Tibial nerve (tissue), 4 donors: ENCODE results near the gene SLIT3. TPM values are rescaled to one million over a fixed set of nuclear protein-coding genes. Genes with fewer than 3 reads are reported as not detected.

Experiments
- DNase-seq, 2 donors: peaks; one replicate each; pipeline ENCODE4 v3.0.0-alpha.2; 2019; ENCODE audit warnings: low spot score in 2 of 2
- H3K27ac ChIP-seq, 4 donors: fragments of 200-600 bp; sonication (generic) in 3 of 4; one replicate each; pipeline ENCODE4 v1.5.1; 2017 to 2019; ENCODE audit warnings: mild to moderate bottlenecking in 1 of 4
- H3K27me3 ChIP-seq, 2 donors: fragments of 200-600 bp; sonication (generic) in 1 of 2; one replicate each; pipeline versions ENCODE4 v1.5.1 to v1.6.0; 2017 to 2019
- H3K36me3 ChIP-seq, 3 donors: fragments of 200-600 bp; sonication (generic); one replicate each; pipeline ENCODE4 v1.5.1; 2018 to 2019
- H3K4me1 ChIP-seq, 4 donors: fragments of 200-600 bp; sonication (generic) in 3 of 4; one replicate each; pipeline ENCODE4 v1.5.1; 2017 to 2019
- H3K4me3 ChIP-seq, 4 donors: fragments of 200-600 bp; sonication (generic) in 3 of 4; one replicate each; pipeline ENCODE4 v1.5.1; 2017 to 2019; ENCODE audit warnings: mild to moderate bottlenecking in 1 of 4, moderate library complexity in 1 of 4
- H3K9me3 ChIP-seq, 4 donors: fragments of 200-600 bp; sonication (generic) in 3 of 4; one replicate each; pipeline ENCODE4 v1.5.1; 2017 to 2019
- EP300 ChIP-seq, 2 donors: sonication (generic); formaldehyde crosslinking; IDR thresholded peaks; one replicate each; pipeline ENCODE4 v1.6.1; 2017; ENCODE audit warnings: antibody characterized with exemption in 2 of 2, mild to moderate bottlenecking in 1 of 2
- POLR2A ChIP-seq, 2 donors: fragments of 450-650 bp; IDR thresholded peaks; one replicate each; pipeline ENCODE4 v1.6.1; 2017; ENCODE audit warnings: antibody characterized with exemption in 2 of 2, mild to moderate bottlenecking in 2 of 2, moderate library complexity in 2 of 2
- WGBS, 2 donors: methylation state at CpG; one replicate each; pipeline ENCODE4 v1.1.5; 2018; 5-methylcytosine and 5-hydroxymethylcytosine counted together
- total RNA-seq, 4 donors: library from RNA; depleted of rRNA; stranded (reverse); fragments of >200 nt; gene quantifications; one replicate each; pipeline ENCODE4 v1.1.0, GENCODE V29; 2016
- TF ChIP-seq, protein P1 (sequence below), 5 experiments: fragments of 200-600 bp in 3 of 5; fragments of 450-650 bp in 2 of 5; sonication (generic) in 3 of 5; IDR thresholded peaks; one replicate each; pipeline ENCODE4 v1.5.1; 2016 to 2019; ENCODE audit warnings: antibody characterized with exemption in 5 of 5, mild to moderate bottlenecking in 3 of 5, moderate library complexity in 2 of 5

SLIT3 gene
- total RNA-seq, 4 donors from 2014 or later, result 16.6 to 39.0 (median 20.2) TPM

DNA sequence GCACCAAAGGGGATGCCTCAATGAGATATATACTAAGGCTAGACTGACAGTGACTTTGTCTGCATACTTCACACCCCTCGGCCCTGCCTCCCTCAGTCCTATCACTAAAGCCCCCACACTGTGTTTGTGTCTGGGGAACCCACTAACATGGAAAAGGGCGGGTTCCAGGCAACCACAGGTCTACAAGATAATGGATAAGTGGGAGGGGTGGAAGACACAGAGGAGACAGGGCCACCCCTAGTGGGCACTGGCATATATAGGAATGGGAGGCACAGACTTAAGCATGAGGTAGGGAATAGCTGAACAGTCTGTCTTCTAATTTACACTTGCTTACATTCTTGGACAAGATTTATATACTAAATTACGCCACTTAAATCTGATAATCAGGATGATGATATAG is 74.0 kb downstream of the SLIT3 start:
- TF ChIP-seq POLR2A (IDR thresholded peaks at IDR 0.05) (no peak), EP300 (IDR thresholded peaks at IDR 0.05) (no peak)
- TF ChIP-seq, protein P1, sequence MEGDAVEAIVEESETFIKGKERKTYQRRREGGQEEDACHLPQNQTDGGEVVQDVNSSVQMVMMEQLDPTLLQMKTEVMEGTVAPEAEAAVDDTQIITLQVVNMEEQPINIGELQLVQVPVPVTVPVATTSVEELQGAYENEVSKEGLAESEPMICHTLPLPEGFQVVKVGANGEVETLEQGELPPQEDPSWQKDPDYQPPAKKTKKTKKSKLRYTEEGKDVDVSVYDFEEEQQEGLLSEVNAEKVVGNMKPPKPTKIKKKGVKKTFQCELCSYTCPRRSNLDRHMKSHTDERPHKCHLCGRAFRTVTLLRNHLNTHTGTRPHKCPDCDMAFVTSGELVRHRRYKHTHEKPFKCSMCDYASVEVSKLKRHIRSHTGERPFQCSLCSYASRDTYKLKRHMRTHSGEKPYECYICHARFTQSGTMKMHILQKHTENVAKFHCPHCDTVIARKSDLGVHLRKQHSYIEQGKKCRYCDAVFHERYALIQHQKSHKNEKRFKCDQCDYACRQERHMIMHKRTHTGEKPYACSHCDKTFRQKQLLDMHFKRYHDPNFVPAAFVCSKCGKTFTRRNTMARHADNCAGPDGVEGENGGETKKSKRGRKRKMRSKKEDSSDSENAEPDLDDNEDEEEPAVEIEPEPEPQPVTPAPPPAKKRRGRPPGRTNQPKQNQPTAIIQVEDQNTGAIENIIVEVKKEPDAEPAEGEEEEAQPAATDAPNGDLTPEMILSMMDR (IDR thresholded peaks at IDR 0.05), result no peak
- H3K36me3 ChIP-seq, result no peaks in the 10 kb centered on the region
- no peaks in the 10 kb centered on the region for H3K9me3 ChIP-seq
- 93 to 94% methylated on average over 3 of the region's 3 CpGs for whole genome bisulfite sequencing, 2 donors
- H3K4me1 ChIP-seq, result peaks cover 0 to 14% (median 0%) of the 10 kb centered on the region in 4 donors
- H3K4me3 ChIP-seq, result no peak overlapping the region
- H3K27me3 ChIP-seq, result no peaks in the 10 kb centered on the region
- H3K27ac ChIP-seq, result no peak overlapping the region
- DNase-seq, result no peak

DNA sequence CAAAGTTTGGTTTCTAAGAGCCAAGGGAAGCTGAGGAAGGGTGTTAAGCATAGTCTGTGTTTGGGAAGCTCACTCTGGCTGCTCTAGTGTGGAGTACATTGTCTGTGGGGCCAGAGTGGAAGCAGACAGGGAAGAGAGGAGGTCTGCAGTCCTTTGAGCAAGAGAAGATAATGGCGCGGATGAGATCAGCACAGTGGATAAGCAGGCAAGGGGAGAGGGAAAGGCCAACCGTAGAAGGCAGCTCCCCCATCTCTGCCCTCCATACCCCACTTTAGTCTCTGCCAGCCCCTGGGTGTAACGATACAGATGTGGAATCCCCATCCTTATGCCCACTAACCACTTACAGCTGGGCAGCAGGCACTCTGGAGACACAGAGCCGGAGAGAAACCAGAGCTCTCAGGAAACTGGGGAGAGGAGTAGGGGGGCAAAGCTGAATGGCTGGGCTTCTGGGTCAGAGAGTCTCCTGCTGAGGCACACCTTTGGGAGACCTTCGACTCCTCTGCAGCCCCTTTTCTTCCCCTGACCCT is 75.0 kb downstream of the SLIT3 start:
- Histone ChIP-seq H3K4me1 (peaks cover 0 to 14% (median 0%) of the 10 kb centered on the region in 4 donors), H3K27ac (no peak overlapping the region), H3K4me3 (no peak overlapping the region), H3K9me3 (no peaks in the 10 kb centered on the region), H3K36me3 (no peaks in the 10 kb centered on the region), H3K27me3 (no peaks in the 10 kb centered on the region)
- TF ChIP-seq, protein P1 (IDR thresholded peaks at IDR 0.05), result no peak
- TF ChIP-seq EP300 (IDR thresholded peaks at IDR 0.05) (no peak), POLR2A (IDR thresholded peaks at IDR 0.05) (no peak)
- 88 to 92% methylated on average over 6 of the region's 6 CpGs for WGBS, 2 donors
- DNase-seq, result no peak

DNA sequence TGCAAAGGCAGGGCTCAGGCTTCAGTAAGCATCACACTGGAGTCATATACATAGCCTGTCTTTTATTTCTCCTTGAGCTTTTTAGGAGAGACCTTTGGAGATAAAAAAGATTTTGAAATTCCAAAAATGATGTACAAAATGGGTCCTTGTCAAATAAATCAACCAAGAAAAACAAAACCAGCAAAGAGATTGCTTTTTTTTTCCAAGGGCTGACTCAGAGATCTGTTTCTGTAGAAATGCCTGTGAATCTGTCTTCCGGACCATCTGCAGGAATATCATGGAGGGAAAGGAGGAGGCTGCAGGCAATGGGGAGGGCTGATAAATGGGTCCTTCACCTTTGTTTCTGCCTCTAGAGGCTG is 77.4 kb downstream of the SLIT3 start:
- no peak for DNase-seq
- WGBS, 2 donors, result 65 to 67% methylated on average over 1 of the region's 1 CpG
- no peaks in the 10 kb centered on the region for H3K27me3 ChIP-seq
- no peaks in the 10 kb centered on the region for H3K36me3 ChIP-seq
- H3K4me1 ChIP-seq, result peaks cover 0 to 14% (median 0%) of the 10 kb centered on the region in 4 donors
- no peaks in the 10 kb centered on the region for H3K9me3 ChIP-seq
- H3K27ac ChIP-seq, result no peak overlapping the region
- TF ChIP-seq POLR2A (IDR thresholded peaks at IDR 0.05), result no peak
- TF ChIP-seq EP300 (IDR thresholded peaks at IDR 0.05), result no peak
- TF ChIP-seq, protein P1 (IDR thresholded peaks at IDR 0.05), result no peak
- H3K4me3 ChIP-seq, result no peak overlapping the region

DNA sequence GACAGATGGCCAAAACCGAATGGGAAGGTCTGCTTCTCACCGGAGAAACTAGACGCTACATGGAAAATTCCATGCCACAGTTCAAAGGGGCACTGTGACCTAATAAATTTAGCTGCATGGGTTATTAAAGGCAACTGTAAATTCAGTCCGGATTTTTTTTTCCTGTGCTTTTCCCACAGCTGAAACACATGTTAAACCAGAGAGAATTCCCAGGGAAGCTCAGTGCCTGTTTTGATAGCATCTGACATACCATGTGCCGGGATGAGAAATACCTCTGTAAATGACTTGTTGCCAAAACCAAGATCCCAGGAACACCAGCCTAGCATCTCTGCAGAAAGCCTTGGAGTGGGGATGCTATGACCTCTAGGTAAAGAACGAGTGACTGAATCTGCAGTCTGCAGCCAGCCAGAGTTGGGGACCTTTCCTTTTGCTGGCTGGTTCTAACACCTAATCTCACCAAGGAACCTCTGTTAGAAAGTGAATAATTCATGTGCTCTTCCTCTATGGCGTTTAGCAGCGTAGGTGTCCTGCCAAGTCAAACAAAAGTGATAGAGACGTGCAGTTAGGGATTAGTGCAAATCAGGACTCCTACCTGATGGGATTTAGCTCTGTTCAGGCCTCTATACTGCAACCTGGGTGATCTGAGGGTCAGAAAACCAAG is 77.9 kb downstream of the SLIT3 start:
- no peak for TF ChIP-seq POLR2A (IDR thresholded peaks at IDR 0.05)
- no peak for TF ChIP-seq EP300 (IDR thresholded peaks at IDR 0.05)
- no peak overlapping the region for H3K27ac ChIP-seq
- peaks cover 0 to 14% (median 0%) of the 10 kb centered on the region in 4 donors for H3K4me1 ChIP-seq
- no peak for DNase-seq
- no peaks in the 10 kb centered on the region for H3K27me3 ChIP-seq
- no peaks in the 10 kb centered on the region for H3K9me3 ChIP-seq
- WGBS, 2 donors, result 38 to 58% methylated on average over 9 of the region's 9 CpGs
- H3K36me3 ChIP-seq, result no peaks in the 10 kb centered on the region
- no peak overlapping the region for H3K4me3 ChIP-seq

DNA sequence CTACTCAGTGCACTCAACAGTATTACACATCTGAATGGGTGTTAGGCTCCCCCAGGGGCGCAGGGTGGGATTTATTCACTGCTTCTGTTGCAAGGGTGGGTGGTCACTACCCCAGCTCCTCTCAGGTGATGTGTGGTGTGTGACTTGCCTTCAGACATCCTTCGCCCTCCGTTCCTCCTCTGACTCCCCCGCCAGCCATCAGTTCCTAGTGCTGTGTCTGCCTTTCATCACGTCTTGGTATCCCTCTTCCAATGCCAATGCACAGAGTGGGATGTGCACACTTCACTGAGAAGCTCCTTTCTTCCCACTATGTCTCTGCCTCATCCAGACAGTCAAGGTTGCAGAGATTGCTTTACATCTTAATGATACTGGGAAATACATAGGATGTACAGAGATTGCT is 79.4 kb downstream of the SLIT3 start:
- 91 to 95% methylated on average over 5 of the region's 5 CpGs for WGBS, 2 donors
- DNase-seq, result no peak
- no peak for TF ChIP-seq POLR2A (IDR thresholded peaks at IDR 0.05)
- TF ChIP-seq EP300 (IDR thresholded peaks at IDR 0.05), result no peak
- TF ChIP-seq, protein P1 (IDR thresholded peaks at IDR 0.05), result no peak

More for the DNA sequence above, 79.4 kb downstream of the SLIT3 start:
- Histone ChIP-seq H3K27me3 (no peaks in the 10 kb centered on the region), H3K36me3 (no peaks in the 10 kb centered on the region), H3K4me1 (peaks cover 0 to 14% (median 0%) of the 10 kb centered on the region in 4 donors), H3K4me3 (no peak overlapping the region), H3K9me3 (no peaks in the 10 kb centered on the region), H3K27ac (no peak overlapping the region)
